ENCODE data around the gene FRAS1.
"Not testable (repeated sequence)": the region's sequence is repeated elsewhere in the genome, so short reads cannot be mapped to it uniquely, and the experiment has no call there.

The FRAS1 gene

DNA sequence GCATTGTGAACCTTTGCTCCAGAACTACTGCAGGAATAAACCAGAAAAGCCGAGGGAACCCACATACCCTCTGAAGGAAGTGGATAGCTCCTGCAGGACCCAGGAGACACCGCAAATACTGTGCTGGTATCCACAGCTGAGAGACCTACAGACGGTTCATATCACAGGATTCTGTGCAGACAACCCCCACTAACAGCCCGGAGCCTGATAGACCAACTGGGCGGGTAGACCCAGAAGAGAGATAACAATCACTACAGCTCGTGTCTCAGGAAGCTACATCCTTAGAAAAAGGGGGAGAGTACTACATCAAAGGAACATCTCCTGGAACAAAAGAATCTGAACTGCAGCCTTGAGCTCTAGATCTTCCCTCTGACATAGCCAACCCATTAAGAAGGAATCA lies 150.8 kb downstream of the FRAS1 start:
- in situ Hi-C loops (cut with HindIII; ENCODE audit: low sequenced_read_pairs), result no loop called here

DNA sequence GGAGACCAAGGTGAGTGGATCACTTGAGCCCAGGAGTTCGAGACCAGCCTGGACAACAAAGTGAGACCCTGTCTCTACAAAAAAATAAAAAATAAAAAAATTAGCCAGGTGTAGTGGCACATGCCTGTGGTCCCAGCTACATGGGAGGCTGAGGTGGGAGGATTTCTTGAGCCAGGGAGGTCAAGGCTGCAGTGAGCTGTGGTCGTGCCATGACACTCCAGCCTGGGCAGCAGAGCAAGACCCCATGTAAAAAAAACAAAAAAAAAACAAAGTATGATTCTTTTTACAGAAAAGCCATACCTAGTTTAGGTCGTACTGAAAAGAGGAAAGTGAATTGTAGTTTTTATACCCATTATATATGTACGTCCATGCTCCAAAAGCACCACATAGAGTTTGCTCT lies 151.8 kb downstream of the FRAS1 start:
- in situ Hi-C loops (cut with HindIII; ENCODE audit: low sequenced_read_pairs), result not testable (repeated sequence)

GRCh38 chr4:78210694-78211410 lies 153.7 kb downstream of the FRAS1 start:
- in situ Hi-C loops (cut with HindIII; ENCODE audit: low sequenced_read_pairs), result no loop called here

DNA sequence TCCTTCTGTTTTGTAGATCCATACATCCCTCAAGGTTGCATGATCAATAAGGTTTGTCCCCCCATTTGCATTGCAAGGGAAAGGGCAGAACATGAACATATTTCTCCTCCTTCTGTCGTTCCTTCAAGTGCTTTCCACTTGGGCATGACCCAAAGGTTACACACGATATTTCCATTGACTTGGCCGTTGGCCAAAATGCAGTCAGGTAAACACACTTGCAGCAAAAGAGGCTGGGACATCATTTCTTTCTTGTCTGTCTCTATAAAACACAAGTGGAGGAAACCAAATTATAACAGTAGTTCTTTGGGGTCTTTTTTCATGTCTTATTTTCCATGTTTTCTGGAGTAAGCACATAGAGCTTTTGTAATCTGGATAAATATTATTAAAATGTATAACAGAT lies 156.1 kb downstream of the FRAS1 start:
- in situ Hi-C loops (cut with HindIII; ENCODE audit: low sequenced_read_pairs), result no loop called here

DNA sequence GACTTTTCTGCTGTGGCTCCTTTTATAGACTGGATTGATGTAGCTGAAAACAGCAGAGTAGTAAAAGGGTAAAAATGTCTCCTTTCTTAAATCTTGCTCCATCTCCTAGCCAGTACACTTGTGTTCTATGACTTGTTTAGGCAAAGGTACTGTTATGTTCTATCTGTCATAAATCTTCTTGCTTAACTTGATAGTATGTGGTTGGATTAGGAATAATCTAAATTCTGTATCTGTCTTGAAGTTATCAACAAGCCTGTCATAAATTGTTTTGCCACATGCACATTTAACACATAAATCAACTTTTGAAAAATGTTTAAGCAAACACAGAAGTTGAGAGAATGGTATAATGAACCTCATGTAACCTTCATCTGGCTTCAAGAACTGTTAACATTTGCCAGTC lies 157.0 kb downstream of the FRAS1 start:
- in situ Hi-C loops (cut with HindIII; ENCODE audit: low sequenced_read_pairs), result no loop called here

- in situ Hi-C loops (cut with HindIII; ENCODE audit: low sequenced_read_pairs), result no loop called here
Observed at GRCh38 chr4:78217557-78217956, 160.4 kb downstream of the FRAS1 start.

- in situ Hi-C loops (cut with HindIII; ENCODE audit: low sequenced_read_pairs), result no loop called here
Observed at GRCh38 chr4:78218260-78218659, 161.1 kb downstream of the FRAS1 start.

- in situ Hi-C loops (cut with HindIII; ENCODE audit: low sequenced_read_pairs), result no loop called here
Observed at GRCh38 chr4:78219825-78220224, 162.7 kb downstream of the FRAS1 start.

DNA sequence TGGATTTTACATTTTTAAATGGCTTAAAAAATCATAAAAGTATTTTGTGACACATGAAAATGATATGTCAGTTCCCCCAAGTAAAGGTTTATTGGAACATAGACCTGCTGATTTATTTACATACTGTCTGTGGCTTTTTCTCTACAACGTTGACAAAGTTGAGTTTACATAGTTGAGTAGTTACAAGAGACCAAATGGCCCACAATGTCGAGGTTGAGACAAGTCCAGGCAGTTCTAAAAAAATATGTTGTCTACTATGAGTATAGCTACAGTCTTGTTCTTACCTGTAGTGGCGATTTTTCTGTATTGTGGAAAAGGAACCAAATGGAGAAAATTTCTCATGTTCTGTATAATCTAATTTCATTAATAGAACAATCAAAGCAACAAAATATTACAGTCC lies 163.2 kb downstream of the FRAS1 start:
- in situ Hi-C loops (cut with HindIII; ENCODE audit: low sequenced_read_pairs), result no loop called here

GRCh38 chr4:78222575-78223186 lies 165.6 kb downstream of the FRAS1 start:
- in situ Hi-C loops (cut with HindIII; ENCODE audit: low sequenced_read_pairs), result no loop called here

DNA sequence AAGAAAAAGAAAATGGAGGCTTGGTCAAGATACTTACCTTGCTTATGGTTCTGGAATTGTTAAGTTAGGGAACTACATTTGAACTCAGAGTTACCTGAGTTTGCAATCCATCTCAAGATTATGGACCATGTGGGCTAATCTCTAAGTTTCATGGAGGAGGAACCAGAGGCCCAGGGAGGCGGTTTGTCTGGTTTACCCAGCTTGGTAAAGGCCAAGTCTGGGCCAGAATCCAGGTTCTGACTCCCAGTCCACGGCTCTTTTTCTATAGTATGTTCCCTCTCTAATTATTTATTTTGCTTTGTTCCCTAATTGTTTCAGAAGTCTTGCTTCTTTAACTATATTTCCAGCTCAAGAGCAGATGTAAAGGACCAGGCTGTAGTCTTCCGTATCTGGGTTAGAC lies 168.1 kb downstream of the FRAS1 start:
- in situ Hi-C loops (cut with HindIII; ENCODE audit: low sequenced_read_pairs), result no loop called here

GRCh38 chr4:78226279-78226678 lies 169.2 kb downstream of the FRAS1 start:
- in situ Hi-C loops (cut with HindIII; ENCODE audit: low sequenced_read_pairs), result no loop called here

- in situ Hi-C loops (cut with HindIII; ENCODE audit: low sequenced_read_pairs), result no loop called here
Observed at GRCh38 chr4:78227411-78228057, 170.4 kb downstream of the FRAS1 start.

GRCh38 chr4:78235800-78236199 lies 178.7 kb downstream of the FRAS1 start:
- in situ Hi-C loops (cut with HindIII; ENCODE audit: low sequenced_read_pairs), result no loop called here

DNA sequence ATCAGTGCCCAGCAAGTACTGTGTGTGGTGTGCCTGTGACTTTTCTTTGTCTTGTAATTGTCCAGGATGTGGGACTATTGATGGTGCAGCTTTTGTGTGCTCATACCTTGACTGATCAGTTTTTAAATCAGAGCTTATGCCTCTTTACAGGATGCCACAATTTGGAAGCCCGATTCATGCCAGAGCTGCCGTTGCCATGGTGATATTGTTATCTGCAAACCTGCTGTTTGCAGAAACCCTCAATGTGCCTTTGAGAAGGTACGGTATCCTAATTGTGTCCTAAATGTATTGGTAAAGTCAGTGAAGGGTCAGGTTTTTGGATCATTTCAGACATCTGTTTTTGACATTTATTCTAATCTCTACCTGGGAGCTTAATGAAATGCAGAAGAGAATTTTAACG lies 180.2 kb downstream of the FRAS1 start:
- in situ Hi-C loops (cut with HindIII; ENCODE audit: low sequenced_read_pairs), result no loop called here

DNA sequence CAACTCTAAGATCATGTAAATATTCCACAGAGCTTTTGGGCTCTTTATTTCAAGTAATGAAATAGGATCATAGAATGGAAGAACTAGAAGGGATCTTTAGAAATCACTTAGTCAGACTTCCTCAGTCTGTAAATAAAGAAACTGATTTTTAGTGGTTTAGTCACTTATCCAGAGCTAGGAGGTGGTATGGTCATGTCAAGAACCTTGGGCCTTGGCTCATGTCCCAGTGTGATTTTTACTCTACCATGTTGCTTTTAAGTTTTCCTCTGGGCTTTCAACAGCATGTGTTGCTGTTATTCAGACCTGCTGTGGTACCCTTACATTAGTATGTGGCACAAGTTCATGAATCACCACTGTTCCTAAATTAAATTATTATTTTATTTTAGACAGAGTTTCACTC lies 184.9 kb downstream of the FRAS1 start:
- in situ Hi-C loops (cut with HindIII; ENCODE audit: low sequenced_read_pairs), result no loop called here

DNA sequence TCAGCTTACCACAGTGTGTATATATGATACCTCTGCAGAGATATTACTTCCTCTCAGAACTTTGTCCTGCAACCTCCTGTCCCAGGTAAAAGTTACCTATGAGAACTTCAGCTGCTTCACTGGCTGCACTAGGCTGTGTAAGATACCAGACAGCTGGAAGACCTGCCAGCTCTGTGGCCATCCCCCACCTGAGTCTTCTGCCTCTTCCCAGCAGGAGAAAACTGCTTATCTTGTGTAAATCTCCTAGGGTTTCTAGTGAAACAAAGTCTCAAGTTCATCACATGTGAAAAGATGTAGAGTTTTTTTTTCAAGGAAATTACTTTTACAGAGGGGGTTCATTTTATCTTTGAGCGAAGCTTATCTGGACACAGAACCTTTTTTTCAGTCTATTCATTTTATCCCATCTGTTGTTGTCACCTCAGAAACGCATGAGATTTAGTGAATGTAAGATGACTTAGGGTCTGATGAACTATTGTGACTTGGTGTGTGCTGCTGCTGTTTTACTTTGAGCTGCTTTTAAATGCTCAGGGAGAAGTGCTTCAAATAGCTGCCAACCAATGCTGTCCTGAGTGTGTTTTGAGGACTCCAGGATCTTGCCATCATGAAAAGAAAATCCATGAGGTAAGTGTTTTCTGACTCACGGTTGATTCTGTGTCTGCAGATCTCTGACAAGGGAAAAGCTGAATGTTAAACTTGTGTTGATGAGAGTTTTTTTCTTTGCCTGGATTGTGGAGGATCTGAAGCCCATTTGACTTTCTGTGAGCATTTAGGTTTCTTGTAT lies 187.8 kb downstream of the FRAS1 start:
- in situ Hi-C loops (cut with HindIII; ENCODE audit: low sequenced_read_pairs), result no loop called here

DNA sequence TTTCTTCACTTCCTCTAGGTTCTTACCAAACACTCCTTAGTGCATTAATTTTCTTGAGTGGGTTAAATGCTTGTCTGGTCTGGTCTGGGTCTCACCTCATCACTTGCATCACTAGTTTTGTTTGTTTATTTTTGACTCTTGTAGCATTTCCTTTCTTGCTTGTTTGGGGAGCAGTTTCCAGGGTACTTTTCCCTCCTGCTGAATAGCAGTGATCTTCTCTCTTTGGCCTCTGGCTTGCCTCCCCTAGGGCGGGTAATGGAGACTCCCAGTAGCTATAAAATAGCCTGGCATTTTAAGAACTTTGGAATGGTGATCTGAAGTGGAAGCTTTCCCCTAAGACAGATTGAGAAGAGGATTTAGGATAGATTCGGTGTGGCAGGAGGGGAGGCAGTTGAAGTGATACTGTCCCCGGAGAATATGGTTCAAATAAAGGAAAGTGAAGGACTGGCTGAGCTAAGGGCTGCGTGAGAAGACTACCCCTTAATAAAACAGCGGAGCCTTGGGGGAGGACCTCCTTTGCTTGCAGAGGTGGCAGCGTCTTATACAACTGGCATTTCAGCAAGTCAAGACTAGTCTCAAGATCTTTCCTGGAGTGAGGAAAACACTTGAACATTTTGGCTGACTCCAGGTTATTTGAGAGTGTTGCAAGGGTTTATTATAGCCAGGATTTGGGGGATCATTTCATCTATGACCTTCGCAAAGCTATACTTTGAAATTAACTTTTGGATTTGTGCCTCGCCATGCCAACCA lies 190.6 kb downstream of the FRAS1 start:
- in situ Hi-C loops (cut with HindIII; ENCODE audit: low sequenced_read_pairs), result no loop called here

GRCh38 chr4:78250500-78250899 lies 193.4 kb downstream of the FRAS1 start:
- in situ Hi-C loops (cut with HindIII; ENCODE audit: low sequenced_read_pairs), result no loop called here

- in situ Hi-C loops (cut with HindIII; ENCODE audit: low sequenced_read_pairs), result not testable (repeated sequence)
Observed at GRCh38 chr4:78252773-78253172, 195.7 kb downstream of the FRAS1 start.

- in situ Hi-C loops (cut with HindIII; ENCODE audit: low sequenced_read_pairs), result no loop called here
Observed at GRCh38 chr4:78254893-78255292, 197.8 kb downstream of the FRAS1 start.

Measured in DLD1 (cell line).